Endodermal cell (in vitro differentiated cells): ENCODE data around the gene LYZL2. TPM values are rescaled to one million over a fixed set of nuclear protein-coding genes. Genes with fewer than 3 reads are reported as not detected.

ENCODE experiments used
- DNase-seq: peaks from one replicate; pipeline ENCODE4 v3.0.0-alpha.2; 2017
- H3K27ac ChIP-seq: 2 replicates; pipeline ENCODE4 v1.5.1; 2013; ENCODE audit warnings: mild to moderate bottlenecking, low read depth, low read length, moderate library complexity
- H3K27me3 ChIP-seq: 2 replicates; pipeline ENCODE4 v1.6.1; 2013; ENCODE audit warnings: mild to moderate bottlenecking, low read length, moderate library complexity; ENCODE audit not compliant: insufficient read depth, control insufficient read depth, poor library complexity, severe bottlenecking
- H3K36me3 ChIP-seq: 2 replicates; pipeline ENCODE4 v1.7.0; 2013; ENCODE audit warnings: mild to moderate bottlenecking, low read length, moderate library complexity; ENCODE audit not compliant: control insufficient read depth, insufficient read depth
- H3K4me1 ChIP-seq: one replicate; pipeline ENCODE4 v1.7.0; 2013; ENCODE audit warnings: low read length; ENCODE audit not compliant: control insufficient read depth, insufficient read depth
- H3K4me3 ChIP-seq: 2 replicates; pipeline ENCODE4 v1.5.1; 2013; ENCODE audit warnings: mild to moderate bottlenecking, low read length, moderate library complexity
- H3K9ac ChIP-seq: 2 replicates; pipeline ENCODE4 v1.6.1; 2013; ENCODE audit warnings: mild to moderate bottlenecking, low read length, moderate library complexity; ENCODE audit not compliant: poor library complexity, severe bottlenecking; ENCODE audit errors: extremely low read depth
- H3K9me3 ChIP-seq: 2 replicates; pipeline ENCODE4 v1.6.1; 2013; ENCODE audit warnings: mild to moderate bottlenecking, low read length, moderate library complexity; ENCODE audit not compliant: control insufficient read depth
- H3K27ac Mint-ChIP-seq: 2 replicates; pipeline ENCODE4 v1.8.0; 2020; ENCODE audit warnings: mixed read lengths
- H3K27me3 Mint-ChIP-seq: 2 replicates; pipeline ENCODE4 v1.8.0; 2021; ENCODE audit warnings: mild to moderate bottlenecking, mixed read lengths; ENCODE audit not compliant: insufficient read depth
- H3K36me3 Mint-ChIP-seq: 2 replicates; pipeline ENCODE4 v1.8.0; 2020; ENCODE audit warnings: low read depth, mixed read lengths
- H3K4me1 Mint-ChIP-seq: 2 replicates; pipeline ENCODE4 v1.8.0; 2020; ENCODE audit warnings: mixed read lengths
- H3K4me3 Mint-ChIP-seq: 2 replicates; pipeline ENCODE4 v1.8.0; 2020; ENCODE audit warnings: mild to moderate bottlenecking, moderate library complexity, mixed read lengths
- H3K9me3 Mint-ChIP-seq: 2 replicates; pipeline ENCODE4 v1.8.0; 2020; ENCODE audit warnings: mild to moderate bottlenecking, mixed read lengths
- WGBS, 2 experiments: methylation state at CpG; one replicate each; pipeline versions ENCODE4 v1.1.5 to v1.1.7; 2013; ENCODE audit warnings: missing lambda C conversion rate in 2 of 2, mixed read lengths in 1 of 2; ENCODE audit not compliant: insufficient coverage in 1 of 2, insufficient read length in 1 of 2; 5-methylcytosine and 5-hydroxymethylcytosine counted together
- total RNA-seq, 2 donors: library from RNA; stranded (reverse); fragmentation: NEBNext Ultra II Directional in 1 of 2; extraction: Animal tissue kit (Norgen Biotek cat#: 25700) in 1 of 2; gene quantifications; 2 replicates in 1 of 2; 3 replicates in 1 of 2; pipeline ENCODE4 v1.2.1, GENCODE V29; 2021
- TF ChIP-seq, protein P1 (sequence below): fragments of 200-600 bp; sonication (generic); conservative IDR thresholded peaks from 2 replicates; pipeline ENCODE4 v1.5.0; 2021; ENCODE audit warnings: antibody characterized with exemption, mild to moderate bottlenecking

The LYZL2 gene
- total RNA-seq, 2 donors from 2014 or later, result not detected

- Histone ChIP-seq H3K36me3 (no peaks in the 10 kb centered on the region), H3K4me3 (no peak overlapping the region), H3K9ac (no peak overlapping the region), H3K4me1 (peaks cover 8% of the 10 kb centered on the region), H3K27me3 (no peaks in the 10 kb centered on the region), H3K9me3 (no peaks in the 10 kb centered on the region), H3K27ac (no peak overlapping the region)
- H3K36me3 Mint-ChIP-seq, result no peaks in the 10 kb centered on the region
- no peak overlapping the region for H3K27ac Mint-ChIP-seq
- H3K27me3 Mint-ChIP-seq, result no peaks in the 10 kb centered on the region
- no peaks in the 10 kb centered on the region for H3K9me3 Mint-ChIP-seq
- TF ChIP-seq, protein P1, sequence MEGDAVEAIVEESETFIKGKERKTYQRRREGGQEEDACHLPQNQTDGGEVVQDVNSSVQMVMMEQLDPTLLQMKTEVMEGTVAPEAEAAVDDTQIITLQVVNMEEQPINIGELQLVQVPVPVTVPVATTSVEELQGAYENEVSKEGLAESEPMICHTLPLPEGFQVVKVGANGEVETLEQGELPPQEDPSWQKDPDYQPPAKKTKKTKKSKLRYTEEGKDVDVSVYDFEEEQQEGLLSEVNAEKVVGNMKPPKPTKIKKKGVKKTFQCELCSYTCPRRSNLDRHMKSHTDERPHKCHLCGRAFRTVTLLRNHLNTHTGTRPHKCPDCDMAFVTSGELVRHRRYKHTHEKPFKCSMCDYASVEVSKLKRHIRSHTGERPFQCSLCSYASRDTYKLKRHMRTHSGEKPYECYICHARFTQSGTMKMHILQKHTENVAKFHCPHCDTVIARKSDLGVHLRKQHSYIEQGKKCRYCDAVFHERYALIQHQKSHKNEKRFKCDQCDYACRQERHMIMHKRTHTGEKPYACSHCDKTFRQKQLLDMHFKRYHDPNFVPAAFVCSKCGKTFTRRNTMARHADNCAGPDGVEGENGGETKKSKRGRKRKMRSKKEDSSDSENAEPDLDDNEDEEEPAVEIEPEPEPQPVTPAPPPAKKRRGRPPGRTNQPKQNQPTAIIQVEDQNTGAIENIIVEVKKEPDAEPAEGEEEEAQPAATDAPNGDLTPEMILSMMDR, result peak; percentile 92
- H3K4me1 Mint-ChIP-seq, result peaks cover 24% of the 10 kb centered on the region
- no peak overlapping the region for H3K4me3 Mint-ChIP-seq
- WGBS, 2 experiments, result 47 to 60% methylated on average over 1 to 3 of the region's 3 CpGs
- DNase-seq, result peak; percentile 70
These were observed 47.7 kb downstream of the LYZL2 start for GRCh38 chr10:30581779-30582380.

DNA sequence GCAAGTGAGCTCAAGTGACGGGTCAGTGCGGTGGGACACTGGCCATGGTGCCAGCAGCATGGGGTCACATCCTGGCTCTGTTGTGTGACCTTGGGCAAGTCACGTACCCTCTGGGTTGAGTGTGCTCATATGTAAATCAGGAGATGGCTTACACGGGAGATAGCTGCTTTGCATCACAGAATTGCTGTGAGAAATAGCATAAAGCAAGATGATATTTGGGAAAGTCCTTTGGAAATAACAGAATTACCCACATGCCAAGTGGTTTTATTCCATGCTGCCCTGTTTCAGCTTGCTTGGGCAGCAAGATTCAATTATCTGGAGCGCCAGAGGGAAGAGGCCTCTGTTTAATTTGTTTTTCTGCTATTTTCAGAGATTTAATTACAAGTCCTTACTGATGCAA, 48.9 kb downstream of the LYZL2 start:
- Histone ChIP-seq H3K9me3 (no peaks in the 10 kb centered on the region), H3K27me3 (no peaks in the 10 kb centered on the region), H3K36me3 (no peaks in the 10 kb centered on the region), H3K9ac (no peak overlapping the region), H3K4me1 (peaks cover 9% of the 10 kb centered on the region), H3K4me3 (no peak overlapping the region), H3K27ac (no peak overlapping the region)
- 95 to 98% methylated on average over 4 to 5 of the region's 5 CpGs for WGBS, 2 experiments
- Mint-ChIP-seq H3K27me3 (no peaks in the 10 kb centered on the region), H3K36me3 (no peaks in the 10 kb centered on the region), H3K9me3 (no peaks in the 10 kb centered on the region), H3K4me3 (no peak overlapping the region), H3K4me1 (peaks cover 29% of the 10 kb centered on the region), H3K27ac (no peak overlapping the region)
- DNase-seq, result no peak
- TF ChIP-seq, protein P1, result no peak

DNA sequence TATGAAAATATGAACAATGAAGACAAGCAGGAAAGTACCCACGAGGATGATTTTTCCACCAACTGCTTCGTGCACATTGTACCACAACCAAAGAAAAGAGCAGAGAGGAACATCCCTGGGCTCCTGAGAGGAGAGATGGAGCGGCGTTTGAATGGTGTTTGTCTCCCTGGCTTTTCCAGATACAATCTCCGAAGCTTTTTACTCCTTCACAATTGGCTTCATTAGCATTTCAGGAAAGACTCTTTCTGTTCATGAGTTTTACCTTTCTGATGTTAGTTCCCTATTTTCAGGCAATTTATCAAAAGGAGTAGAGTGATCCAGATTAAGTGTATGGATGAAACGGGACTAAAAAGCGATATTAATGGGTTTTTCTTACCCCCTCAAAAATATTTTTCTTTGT, 49.3 kb downstream of the LYZL2 start:
- Mint-ChIP-seq H3K27me3 (no peaks in the 10 kb centered on the region), H3K36me3 (no peaks in the 10 kb centered on the region), H3K4me3 (no peak overlapping the region), H3K9me3 (no peaks in the 10 kb centered on the region), H3K27ac (no peak overlapping the region), H3K4me1 (peaks cover 29% of the 10 kb centered on the region)
- 87 to 96% methylated on average over 5 to 7 of the region's 7 CpGs for WGBS, 2 experiments
- no peak overlapping the region for H3K9ac ChIP-seq
- TF ChIP-seq, protein P1, result no peak
- no peaks in the 10 kb centered on the region for H3K9me3 ChIP-seq
- no peaks in the 10 kb centered on the region for H3K36me3 ChIP-seq
- H3K4me3 ChIP-seq, result no peak overlapping the region
- no peaks in the 10 kb centered on the region for H3K27me3 ChIP-seq
- H3K27ac ChIP-seq, result no peak overlapping the region
- no peak for DNase-seq
- H3K4me1 ChIP-seq, result peaks cover 11% of the 10 kb centered on the region
